ENCODE measurements around the gene MAP3K8.

- TF ChIP-seq CTCF (IDR thresholded peaks at IDR 0.05) (no peak), EP300 (IDR thresholded peaks at IDR 0.05) (no peak), POLR2AphosphoS5 (IDR thresholded peaks at IDR 0.05) (no peak)
These were observed 37.7 kb upstream of the MAP3K8 start for GRCh38 chr10:30396293-30396692.

Measured in upper lobe of left lung (tissue), 4 donors.